Activated naive CD4-positive, alpha-beta T cell treated with anti-CD3 and anti-CD28 coated beads, Interleukin-2, amount 10 ng/mL, durations not matched to agents 7 days and 5 days (primary cell): ENCODE results near the gene ADCY7.

ENCODE experiments used
- CTCF ChIA-PET: fragments of 350-600 bp; sonication (Branson Sonifier 250); formaldehyde crosslinking; loops from one replicate; lab custom pipeline; 2021; ENCODE audit warnings: antibody characterized with exemption; lab: Charles Lee
- DNase-seq: peaks from one replicate; pipeline ENCODE4 v3.0.0-alpha.2; 2020
- H3K27ac Mint-ChIP-seq: one replicate; pipeline ENCODE4 v1.8.0; 2021; ENCODE audit warnings: mild to moderate bottlenecking, moderate library complexity, mixed read lengths
- H3K27me3 Mint-ChIP-seq: one replicate; pipeline ENCODE4 v1.8.0; 2021; ENCODE audit warnings: mild to moderate bottlenecking, mixed read lengths
- H3K36me3 Mint-ChIP-seq: one replicate; pipeline ENCODE4 v1.8.0; 2021; ENCODE audit warnings: mixed read lengths
- H3K4me1 Mint-ChIP-seq: one replicate; pipeline ENCODE4 v1.8.0; 2021; ENCODE audit warnings: mixed read lengths
- H3K4me3 Mint-ChIP-seq: one replicate; pipeline ENCODE4 v1.8.0; 2021; ENCODE audit warnings: mild to moderate bottlenecking, moderate library complexity, mixed read lengths
- H3K9me3 Mint-ChIP-seq: one replicate; pipeline ENCODE4 v1.8.0; 2021; ENCODE audit warnings: mixed read lengths

Gene ADCY7

DNA sequence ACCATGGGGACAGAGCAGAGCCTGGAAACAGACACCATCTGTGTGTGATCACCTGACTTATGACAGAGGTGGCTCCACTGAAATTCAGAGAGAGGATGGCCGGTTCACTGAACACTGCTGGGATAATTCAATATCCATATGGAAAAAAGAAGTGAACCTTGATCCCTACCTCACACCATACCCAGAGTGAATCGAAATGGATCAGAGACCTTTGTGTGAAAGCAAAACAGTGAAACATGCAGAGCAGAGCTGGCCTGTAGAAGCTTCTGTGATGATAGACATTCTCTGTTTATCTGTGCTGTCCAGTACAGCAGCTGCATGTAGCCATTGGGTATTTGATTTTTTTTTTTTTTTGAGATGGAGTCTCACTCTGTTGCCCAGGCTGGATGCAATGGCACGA is 20.3 kb downstream of the ADCY7 start:
- Mint-ChIP-seq H3K36me3 (peaks cover 56% of the 10 kb centered on the region), H3K4me1 (peaks cover 49% of the 10 kb centered on the region), H3K27ac (no peak overlapping the region), H3K4me3 (no peak overlapping the region), H3K27me3 (no peaks in the 10 kb centered on the region), H3K9me3 (peaks cover 5% of the 10 kb centered on the region)
- DNase-seq = no peak
- CTCF ChIA-PET = interaction anchor here (1.5 kb wide), 1 partner anchor 8 kb away, joined by 3 read pairs; no protein-coding TSS in a partner anchor

DNA sequence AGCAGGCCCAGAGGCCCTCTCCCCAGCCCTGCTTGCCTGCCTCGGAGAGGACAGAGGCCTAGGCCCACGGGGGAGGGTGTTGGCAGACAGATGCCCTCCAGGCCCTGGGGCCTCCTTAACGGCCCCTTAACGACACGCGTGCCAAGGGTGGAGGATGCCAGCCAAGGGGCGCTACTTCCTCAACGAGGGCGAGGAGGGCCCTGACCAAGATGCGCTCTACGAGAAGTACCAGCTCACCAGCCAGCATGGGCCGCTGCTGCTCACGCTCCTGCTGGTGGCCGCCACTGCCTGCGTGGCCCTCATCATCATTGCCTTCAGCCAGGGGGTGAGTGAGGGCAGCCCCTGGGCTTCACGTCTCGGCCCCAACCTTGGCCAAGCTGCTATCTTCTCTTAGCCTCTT is 21.7 kb downstream of the ADCY7 start:
- CTCF ChIA-PET = no interaction called here
- Mint-ChIP-seq H3K9me3 (peaks cover 5% of the 10 kb centered on the region), H3K4me1 (peaks cover 36% of the 10 kb centered on the region), H3K36me3 (peaks cover 56% of the 10 kb centered on the region), H3K27me3 (no peaks in the 10 kb centered on the region), H3K27ac (no peak overlapping the region), H3K4me3 (no peak overlapping the region)
- DNase-seq = no peak

- Mint-ChIP-seq H3K4me3 (no peak overlapping the region), H3K27me3 (no peaks in the 10 kb centered on the region), H3K4me1 (peaks cover 27% of the 10 kb centered on the region), H3K9me3 (peaks cover 5% of the 10 kb centered on the region), H3K36me3 (peaks cover 58% of the 10 kb centered on the region), H3K27ac (no peak overlapping the region)
- no peak for DNase-seq
- CTCF ChIA-PET = no interaction called here
These were observed 22.6 kb downstream of the ADCY7 start for GRCh38 chr16:50288920-50289319.

GRCh38 chr16:50289950-50290764 is 23.8 kb downstream of the ADCY7 start:
- Mint-ChIP-seq H3K4me1 (peaks cover 15% of the 10 kb centered on the region), H3K4me3 (no peak overlapping the region), H3K27me3 (no peaks in the 10 kb centered on the region), H3K27ac (peak overlapping the region; percentile 34), H3K36me3 (peaks cover 56% of the 10 kb centered on the region), H3K9me3 (peaks cover 5% of the 10 kb centered on the region)
- CTCF ChIA-PET = no interaction called here
- DNase-seq = no peak

GRCh38 chr16:50290856-50291255 is 24.5 kb downstream of the ADCY7 start:
- Mint-ChIP-seq H3K4me3 (no peak overlapping the region), H3K9me3 (peaks cover 3% of the 10 kb centered on the region), H3K36me3 (peaks cover 58% of the 10 kb centered on the region), H3K4me1 (peaks cover 14% of the 10 kb centered on the region), H3K27ac (no peak overlapping the region), H3K27me3 (no peaks in the 10 kb centered on the region)
- CTCF ChIA-PET = no interaction called here
- no peak for DNase-seq

DNA sequence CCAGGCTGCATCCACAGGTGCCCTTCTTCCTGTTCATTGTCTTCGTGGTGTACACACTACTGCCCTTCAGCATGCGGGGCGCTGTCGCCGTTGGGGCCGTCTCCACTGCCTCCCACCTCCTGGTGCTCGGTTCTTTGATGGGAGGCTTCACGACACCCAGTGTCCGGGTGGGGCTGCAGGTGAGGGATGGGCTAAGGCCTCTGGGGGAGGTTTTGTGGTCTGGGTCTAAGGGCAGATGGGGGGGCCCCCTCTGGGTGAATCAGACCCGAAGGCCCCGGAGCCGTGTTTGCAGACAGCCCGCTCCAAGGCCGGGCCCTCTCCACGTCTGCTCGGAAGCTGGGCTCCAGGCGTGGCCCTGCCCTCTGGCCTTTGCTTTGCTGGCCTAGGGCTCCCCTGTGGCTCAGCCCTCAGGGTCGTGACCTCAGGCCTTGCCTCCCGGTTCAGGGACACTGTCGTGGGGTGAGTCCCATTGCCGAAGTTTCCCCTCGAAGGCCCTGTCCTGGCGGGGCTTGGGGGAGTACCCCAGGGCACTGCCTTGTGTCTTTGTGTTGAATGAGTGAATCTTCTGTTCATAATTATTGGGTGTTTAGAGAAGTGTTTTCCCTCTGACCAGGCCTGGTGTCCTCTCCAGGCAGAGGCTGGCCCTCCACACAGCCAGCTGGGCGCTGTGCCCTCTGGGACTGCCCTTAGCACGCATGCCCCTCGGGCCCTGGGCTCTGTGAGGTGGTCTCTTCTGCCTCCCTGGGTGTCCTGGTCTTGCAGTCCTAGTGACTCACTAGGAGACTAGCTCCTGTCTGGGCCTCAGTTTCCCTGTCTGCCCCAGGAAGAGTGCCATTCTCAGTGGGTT is 25.6 kb downstream of the ADCY7 start:
- DNase-seq = no peak
- Mint-ChIP-seq H3K4me1 (peaks cover 11% of the 10 kb centered on the region), H3K36me3 (peaks cover 56% of the 10 kb centered on the region), H3K4me3 (no peak overlapping the region), H3K27me3 (no peaks in the 10 kb centered on the region), H3K27ac (no peak overlapping the region), H3K9me3 (no peaks in the 10 kb centered on the region)
- CTCF ChIA-PET = no interaction called here

GRCh38 chr16:50292566-50292948 is 26.2 kb downstream of the ADCY7 start:
- no peaks in the 10 kb centered on the region for H3K27me3 Mint-ChIP-seq
- H3K36me3 Mint-ChIP-seq = peaks cover 56% of the 10 kb centered on the region
- no peak overlapping the region for H3K4me3 Mint-ChIP-seq
- H3K4me1 Mint-ChIP-seq = peaks cover 11% of the 10 kb centered on the region
- CTCF ChIA-PET = interaction anchor here (1.6 kb wide), 1 partner anchor 14 kb away, joined by 4 read pairs; no protein-coding TSS in a partner anchor
- no peak for DNase-seq
- no peak overlapping the region for H3K27ac Mint-ChIP-seq
- H3K9me3 Mint-ChIP-seq = no peaks in the 10 kb centered on the region

GRCh38 chr16:50293041-50293783 is 26.9 kb downstream of the ADCY7 start:
- DNase-seq = no peak
- CTCF ChIA-PET = interaction anchor here (1.6 kb wide), 1 partner anchor 15 kb away, joined by 4 read pairs; no protein-coding TSS in a partner anchor

DNA sequence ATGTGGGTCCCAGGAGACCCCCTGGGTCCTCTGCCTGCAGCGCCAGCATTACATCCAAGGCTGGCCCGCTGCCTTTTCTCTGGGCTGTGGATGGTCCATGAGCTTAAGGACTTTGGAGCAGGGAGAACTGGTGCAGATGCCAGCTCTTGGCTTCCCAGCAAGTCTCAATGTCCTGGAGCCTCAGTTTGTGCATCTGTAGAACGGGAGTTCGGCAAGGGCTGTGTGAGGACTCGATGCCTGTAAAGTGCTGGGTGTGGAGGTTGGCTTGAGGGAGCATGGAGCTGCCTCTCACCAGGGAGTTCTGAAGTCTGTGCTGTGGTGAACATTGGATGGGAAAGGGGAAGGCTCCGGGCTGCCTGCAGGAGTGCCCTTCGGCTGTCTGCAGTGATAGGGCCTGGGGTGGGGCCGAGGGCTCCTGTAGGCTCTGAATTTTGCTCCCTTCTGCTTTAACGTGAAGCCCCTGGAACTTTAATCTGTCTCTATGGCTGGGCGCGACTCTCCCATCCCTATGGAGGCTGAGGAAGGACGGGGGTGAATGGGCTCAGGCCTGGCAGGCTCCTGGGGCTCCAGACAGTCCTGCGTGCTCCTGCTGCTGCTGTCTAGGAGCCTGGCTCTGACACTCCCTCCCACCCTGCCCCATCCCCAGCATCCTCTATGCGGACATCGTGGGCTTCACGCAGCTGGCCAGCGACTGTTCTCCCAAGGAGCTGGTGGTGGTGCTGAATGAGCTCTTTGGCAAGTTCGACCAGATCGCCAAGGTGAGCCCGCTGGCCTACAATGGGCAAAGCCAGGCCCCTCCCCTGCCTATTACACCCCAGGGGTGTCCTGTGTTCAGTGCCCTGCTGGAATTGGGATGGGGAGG is 27.9 kb downstream of the ADCY7 start:
- Mint-ChIP-seq H3K36me3 (peaks cover 49% of the 10 kb centered on the region), H3K27ac (peak overlapping the region; percentile 71), H3K4me1 (peaks cover 8% of the 10 kb centered on the region), H3K4me3 (no peak overlapping the region), H3K27me3 (no peaks in the 10 kb centered on the region), H3K9me3 (no peaks in the 10 kb centered on the region)
- CTCF ChIA-PET = interaction anchor here (1.2 to 1.6 kb wide), 2 partner anchors 8 to 16 kb away, joined by 3 to 4 read pairs; no protein-coding TSS in a partner anchor
- no peak for DNase-seq

More at GRCh38 chr16:50293041-50293783, 26.9 kb downstream of the ADCY7 start:
- H3K4me3 Mint-ChIP-seq = no peak overlapping the region
- H3K9me3 Mint-ChIP-seq = no peaks in the 10 kb centered on the region
- H3K27ac Mint-ChIP-seq = peak overlapping the region; percentile 7
- H3K27me3 Mint-ChIP-seq = no peaks in the 10 kb centered on the region
- H3K4me1 Mint-ChIP-seq = peaks cover 11% of the 10 kb centered on the region
- H3K36me3 Mint-ChIP-seq = peaks cover 53% of the 10 kb centered on the region

- Mint-ChIP-seq H3K27ac (no peak overlapping the region), H3K4me3 (no peak overlapping the region), H3K27me3 (no peaks in the 10 kb centered on the region), H3K36me3 (peaks cover 43% of the 10 kb centered on the region), H3K4me1 (peaks cover 7% of the 10 kb centered on the region), H3K9me3 (no peaks in the 10 kb centered on the region)
- CTCF ChIA-PET = interaction anchor here (1.2 kb wide), 1 partner anchor 9 kb away, joined by 3 read pairs; no protein-coding TSS in a partner anchor
- DNase-seq = no peak
These were observed 28.6 kb downstream of the ADCY7 start for GRCh38 chr16:50294955-50295354.

DNA sequence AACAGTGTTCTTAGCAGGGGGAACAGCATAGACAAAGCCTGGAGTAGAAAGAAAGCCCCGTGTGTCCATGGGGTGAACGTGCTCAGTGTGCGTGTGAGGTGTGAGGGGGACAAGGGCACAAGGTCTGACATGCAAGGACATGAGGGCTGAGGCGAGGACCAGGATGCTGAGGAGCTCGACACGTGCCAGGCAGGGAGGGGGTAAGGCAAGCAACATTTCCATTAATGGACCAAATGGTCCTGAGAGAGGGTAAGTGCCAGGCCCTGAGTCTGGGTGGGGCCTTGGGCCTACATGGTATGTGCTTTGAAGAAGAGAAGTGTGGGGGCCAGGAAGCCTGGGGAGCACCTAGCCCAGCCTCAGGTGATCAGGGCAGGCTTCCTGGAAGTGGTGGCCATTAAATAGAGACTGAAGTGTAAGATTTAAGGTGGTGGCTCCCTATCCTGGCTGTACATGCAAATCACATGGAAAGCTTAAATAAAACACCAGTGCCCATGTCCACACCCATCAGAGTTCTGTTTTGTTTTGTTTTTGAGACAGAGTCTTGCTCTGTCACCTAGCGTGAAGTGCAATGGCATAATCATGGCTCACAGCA is 29.3 kb downstream of the ADCY7 start:
- Mint-ChIP-seq H3K4me3 (no peak overlapping the region), H3K4me1 (peaks cover 6% of the 10 kb centered on the region), H3K9me3 (no peaks in the 10 kb centered on the region), H3K36me3 (peaks cover 42% of the 10 kb centered on the region), H3K27ac (peak overlapping the region; percentile 78), H3K27me3 (no peaks in the 10 kb centered on the region)
- CTCF ChIA-PET = interaction anchor here (1.0 to 1.2 kb wide), 2 partner anchors 10 to 13 kb away, joined by 3 read pairs; no protein-coding TSS in a partner anchor
- no peak for DNase-seq

GRCh38 chr16:50296807-50297206 is 30.5 kb downstream of the ADCY7 start:
- no peak for DNase-seq
- CTCF ChIA-PET = interaction anchor here (1.1 kb wide), 1 partner anchor 51 kb away, joined by 3 read pairs; no protein-coding TSS in a partner anchor
- Mint-ChIP-seq H3K36me3 (peaks cover 43% of the 10 kb centered on the region), H3K27me3 (no peaks in the 10 kb centered on the region), H3K4me1 (peaks cover 6% of the 10 kb centered on the region), H3K4me3 (no peak overlapping the region), H3K27ac (peak overlapping the region; percentile 45), H3K9me3 (no peaks in the 10 kb centered on the region)
